K562 (cell line): ENCODE measurements around the gene NAP1L1. TPM values are rescaled to one million over a fixed set of nuclear protein-coding genes. Genes with fewer than 3 reads are reported as not detected.

Source experiments
- BCOR ChIP-seq: fragments of 450-650 bp; IDR thresholded peaks from 2 replicates; pipeline ENCODE4 v1.6.1; 2016
- CBFB ChIP-seq: sonication (generic); formaldehyde crosslinking; IDR thresholded peaks from 2 replicates; pipeline ENCODE4 v1.4.0; 2020; ENCODE audit warnings: mild to moderate bottlenecking, missing genetic modification reagents
- CREM ChIP-seq: IDR thresholded peaks from 2 replicates; pipeline ENCODE4 v1.6.1; 2014; ENCODE audit warnings: antibody characterized with exemption, low read depth
- DLX4 ChIP-seq: fragments of 250-450 bp; sonication (Bioruptor Pico); IDR thresholded peaks from 2 replicates; pipeline ENCODE4 v1.6.1; 2021; ENCODE audit warnings: mild to moderate bottlenecking
- E2F6 ChIP-seq, 2 experiments: IDR thresholded peaks; 2 replicates each; pipeline ENCODE4 v1.6.1; 2011; ENCODE audit warnings: borderline replicate concordance in 1 of 2, control low read depth in 1 of 2, low read depth in 1 of 2, low read length in 1 of 2, mild to moderate bottlenecking in 1 of 2, mixed read lengths in 1 of 2, moderate library complexity in 1 of 2; ENCODE audit not compliant: insufficient read depth in 1 of 2, insufficient read length in 1 of 2, poor library complexity in 1 of 2, severe bottlenecking in 1 of 2; ENCODE audit errors: extremely low read depth in 1 of 2
- EGR1 ChIP-seq: fragments of 450-650 bp; conservative IDR thresholded peaks from 2 replicates; pipeline ENCODE4 v1.6.1; 2017; ENCODE audit warnings: mild to moderate bottlenecking
- KDM5B ChIP-seq: fragments of 200-600 bp; sonication (generic); IDR thresholded peaks from 2 replicates; pipeline ENCODE4 v1.6.1; 2012; ENCODE audit warnings: low read depth, mild to moderate bottlenecking, moderate library complexity, low read length, control low read depth, inconsistent platforms; ENCODE audit not compliant: insufficient replicate concordance
- MTA2 ChIP-seq: fragments of 450-650 bp; IDR thresholded peaks from 2 replicates; pipeline ENCODE4 v1.6.1; 2016; ENCODE audit warnings: low read depth
- NONO ChIP-seq, 2 experiments: fragments of 200-400 bp in 1 of 2; fragments of 450-650 bp in 1 of 2; formaldehyde crosslinking in 1 of 2; IDR thresholded peaks; 2 replicates each; pipeline ENCODE4 v1.6.1; 2017; ENCODE audit warnings: low read depth in 2 of 2, mild to moderate bottlenecking in 2 of 2, moderate library complexity in 2 of 2, low read length in 1 of 2
- PML ChIP-seq: IDR thresholded peaks from 2 replicates; pipeline ENCODE4 v1.6.1; 2012; ENCODE audit warnings: low read length, inconsistent platforms
- RAD21 ChIP-seq, 2 experiments: fragments of 250-450 bp in 1 of 2; fragments of 450-650 bp in 1 of 2; sonication (Bioruptor Pico) in 1 of 2; formaldehyde crosslinking in 1 of 2; IDR thresholded peaks in 1 of 2; conservative IDR thresholded peaks in 1 of 2; 2 replicates each; pipeline versions ENCODE4 v1.4.0 to v1.8.0; 2020 to 2022; ENCODE audit warnings: mild to moderate bottlenecking in 2 of 2, moderate library complexity in 1 of 2
- RREB1 ChIP-seq: fragments of 250-450 bp; sonication (Bioruptor Pico); IDR thresholded peaks from 2 replicates; pipeline ENCODE4 v1.4.0; 2020
- ZBTB49 ChIP-seq: sonication (generic); formaldehyde crosslinking; IDR thresholded peaks from 2 replicates; pipeline ENCODE4 v1.8.0; 2022; ENCODE audit warnings: missing genetic modification reagents, mild to moderate bottlenecking, borderline replicate concordance
- ZFP30 ChIP-seq: fragments of 250-450 bp; sonication (Bioruptor Pico); IDR thresholded peaks from 2 replicates; pipeline ENCODE4 v1.8.0; 2022; ENCODE audit warnings: moderate library complexity, mild to moderate bottlenecking, inconsistent platforms, borderline replicate concordance
- polyA plus RNA-seq, 8 experiments: library from polyadenylated mRNA; depleted of rRNA in 4 of 8; stranded (reverse) in 5 of 8; unstranded in 3 of 8; fragments of >200 nt; fragmentation: Nextera tagmentation in 2 of 8; fragmentation: Illumina TruSeq in 1 of 8; extraction: Ambion mirVana in 2 of 8; extraction: Trizol in 1 of 8; gene quantifications; 2 replicates each; pipeline versions ENCODE4 v1.2.1 to v1.2.3, GENCODE V29; 2011 to 2014; ENCODE audit warnings: inconsistent platforms in 1 of 8, missing spikeins in 1 of 8
- total RNA-seq, 7 experiments: library from RNA; depleted of rRNA in 6 of 7; stranded (reverse); fragments of >200 nt in 6 of 7; fragmentation: Illumina TruSeq in 2 of 7; extraction: Trizol in 2 of 7; gene quantifications; 2 replicates each; pipeline versions ENCODE4 v1.2.1 to v1.2.3, GENCODE V29; 2011 to 2021; ENCODE audit warnings: low replicate concordance in 1 of 7

NAP1L1 gene
- total and polyA plus RNA-seq, 9 of the 15 experiments (the other 6 are each of a cell fraction or from before 2014, with no cell fraction given), result 287 to 747 (median 450) TPM

- TF ChIP-seq RREB1 (CRISPR knock-in tag) (no peak), CBFB (CRISPR knock-in tag) (no peak), ZBTB49 (no peak), DLX4 (CRISPR knock-in tag) (no peak), CREM (peak; percentile 14; the same call in 1 of the 2 replicates), NONO (IDR thresholded peaks at IDR 0.05; ENCODE audit: low read depth in 2 of 2, low read length in 1 of 2) (no peak), E2F6 (IDR thresholded peaks at IDR 0.05; ENCODE audit: borderline replicate concordance in 1 of 2, extremely low read depth in 1 of 2, insufficient read depth in 1 of 2, insufficient read length in 1 of 2, low read depth in 1 of 2, low read length in 1 of 2, poor library complexity in 1 of 2, severe bottlenecking in 1 of 2) (peak; percentile 39 to 43), EGR1 (peak; percentile 66), MTA2 (no peak), KDM5B (peak; percentile 31), PML (no peak), BCOR (no peak), ZFP30 (CRISPR knock-in tag) (no peak), RAD21 (CRISPR knock-in tag; conservative IDR thresholded peaks at IDR 0.05 in 1 of 2, IDR thresholded peaks at IDR 0.05 in 1 of 2) (no peak)
Measured at GRCh38 chr12:76032043-76032981, 52.2 kb downstream of the NAP1L1 start (continued).
